ENCODE results near the gene FEV.

FEV gene

DNA sequence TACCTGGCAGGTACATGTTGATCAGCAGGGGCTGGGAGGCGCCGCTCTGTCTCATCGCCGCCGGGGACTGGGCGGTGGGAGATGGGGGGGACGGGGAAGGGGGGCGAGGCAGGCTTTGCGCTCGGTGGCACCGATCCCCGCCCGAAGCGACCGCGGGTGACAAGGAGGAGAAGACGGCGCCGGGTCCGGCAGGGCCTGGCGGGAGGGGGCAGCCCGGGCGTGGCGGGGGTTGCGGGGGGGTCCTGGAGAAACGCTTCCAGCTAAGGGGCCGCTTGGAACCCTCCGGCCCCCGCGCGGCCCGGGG is at the start of gene FEV:
Gene FEV (minus strand): TSS at position 164 of the 304 bp plus-strand sequence. CDS start 109 bp downstream, at position 55.
- no peak for DNase-seq

GRCh38 chr2:219032051-219032745 is 47.2 kb upstream of the FEV start:
- DNase-seq, result no peak

DNA sequence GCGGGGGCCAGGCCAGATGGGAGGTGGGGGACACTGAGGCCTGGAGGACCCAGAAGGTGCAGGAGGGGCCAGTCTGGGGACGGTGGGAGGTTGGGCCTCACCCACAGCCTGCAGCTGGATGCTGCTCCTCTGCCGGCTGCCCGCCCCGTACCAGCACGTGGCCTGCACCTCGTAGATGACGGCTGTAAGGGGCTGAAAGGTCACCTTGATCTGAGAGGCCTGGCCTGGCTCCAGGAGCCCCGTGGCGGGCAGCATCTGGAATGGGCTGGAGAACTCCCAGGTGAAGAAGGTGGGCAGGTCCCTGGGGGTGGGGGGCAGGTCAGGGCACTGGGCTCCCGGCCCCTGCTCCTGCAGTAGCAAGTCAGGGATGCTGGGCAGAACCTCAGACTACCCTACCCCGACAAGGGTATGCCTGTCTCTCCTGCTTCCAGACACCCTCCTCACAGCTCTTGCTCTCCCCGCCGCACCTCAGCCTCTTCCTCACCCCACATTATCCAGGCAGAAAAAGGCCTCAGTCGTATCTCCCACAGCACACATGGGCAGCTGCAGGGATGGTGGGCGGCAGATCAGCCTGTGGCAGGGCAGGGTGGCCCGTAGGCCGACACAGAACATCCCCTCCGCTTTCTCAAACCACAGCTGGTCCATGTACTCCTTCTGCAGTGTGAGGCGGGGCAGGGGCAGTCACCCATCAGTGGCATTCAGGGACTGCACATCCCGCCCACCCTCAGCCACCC is 46.2 kb upstream of the FEV start:
- DNase-seq, result no peak

DNA sequence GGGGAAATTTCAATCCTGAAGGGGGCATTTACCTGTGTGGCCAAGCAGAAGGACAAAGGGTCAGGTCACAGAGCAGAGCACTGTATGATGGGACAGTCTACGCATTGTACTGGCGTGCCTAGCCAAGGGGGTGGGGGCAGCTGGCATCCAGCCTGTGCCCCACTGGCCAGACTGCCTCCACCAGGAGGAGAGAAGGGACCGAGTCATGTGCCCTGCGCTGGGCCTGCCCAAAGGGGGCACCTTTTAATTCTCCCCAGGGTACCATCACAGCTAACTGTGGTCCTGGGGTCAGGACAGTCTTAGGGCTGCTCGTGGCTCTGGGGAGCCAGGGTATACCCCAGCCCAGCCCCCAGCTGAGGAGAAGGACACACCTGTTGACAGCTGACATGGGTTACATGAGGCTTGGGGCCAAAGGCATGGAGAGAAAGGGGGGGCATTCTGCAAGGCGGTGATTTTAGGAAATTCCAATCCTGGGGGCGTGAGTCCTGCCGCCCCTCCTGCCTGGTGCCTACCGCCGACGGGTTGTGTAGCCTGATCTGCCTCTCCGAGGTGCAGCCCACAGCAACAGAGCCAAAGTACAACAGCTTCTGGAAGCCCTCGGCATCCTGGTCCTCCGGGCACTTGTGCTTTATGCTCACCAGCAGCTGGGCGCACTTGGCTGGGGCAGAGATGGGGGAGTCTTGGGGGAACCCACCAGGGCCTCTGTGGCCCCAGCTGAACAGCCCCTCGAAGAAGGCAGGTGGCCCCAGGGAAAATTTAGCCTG is 45.4 kb upstream of the FEV start:
- no peak for DNase-seq

- DNase-seq, result peak; percentile 83
Measured at GRCh38 chr2:219029829-219030165, 44.8 kb upstream of the FEV start.

- no peak for DNase-seq
Measured at GRCh38 chr2:219028996-219029828, 44.2 kb upstream of the FEV start.

DNA sequence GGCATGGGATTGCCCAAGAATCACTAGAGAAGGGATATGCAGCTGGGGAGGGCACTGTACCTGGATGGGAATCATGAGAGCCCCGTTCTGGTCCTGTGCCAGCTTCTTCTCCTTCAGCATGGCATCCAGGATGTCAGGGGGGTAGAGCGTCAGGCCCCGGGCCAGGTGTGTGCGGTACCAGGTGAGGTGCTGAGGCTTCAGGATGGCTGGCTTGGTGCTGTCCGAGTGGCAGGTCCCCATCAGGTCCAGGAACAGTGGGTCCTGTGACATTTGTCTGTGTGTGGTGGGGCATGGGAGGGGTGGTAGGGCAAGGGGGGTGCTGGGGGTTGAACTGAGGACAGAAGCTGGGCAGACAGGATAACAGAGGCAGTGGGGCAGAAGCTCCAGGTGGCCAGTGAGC is 43.2 kb upstream of the FEV start:
- DNase-seq, result no peak

GRCh38 chr2:219027511-219028055 is 42.6 kb upstream of the FEV start:
- DNase-seq, result no peak

GRCh38 chr2:219026946-219027345 is 42.0 kb upstream of the FEV start:
- DNase-seq, result no peak

DNA sequence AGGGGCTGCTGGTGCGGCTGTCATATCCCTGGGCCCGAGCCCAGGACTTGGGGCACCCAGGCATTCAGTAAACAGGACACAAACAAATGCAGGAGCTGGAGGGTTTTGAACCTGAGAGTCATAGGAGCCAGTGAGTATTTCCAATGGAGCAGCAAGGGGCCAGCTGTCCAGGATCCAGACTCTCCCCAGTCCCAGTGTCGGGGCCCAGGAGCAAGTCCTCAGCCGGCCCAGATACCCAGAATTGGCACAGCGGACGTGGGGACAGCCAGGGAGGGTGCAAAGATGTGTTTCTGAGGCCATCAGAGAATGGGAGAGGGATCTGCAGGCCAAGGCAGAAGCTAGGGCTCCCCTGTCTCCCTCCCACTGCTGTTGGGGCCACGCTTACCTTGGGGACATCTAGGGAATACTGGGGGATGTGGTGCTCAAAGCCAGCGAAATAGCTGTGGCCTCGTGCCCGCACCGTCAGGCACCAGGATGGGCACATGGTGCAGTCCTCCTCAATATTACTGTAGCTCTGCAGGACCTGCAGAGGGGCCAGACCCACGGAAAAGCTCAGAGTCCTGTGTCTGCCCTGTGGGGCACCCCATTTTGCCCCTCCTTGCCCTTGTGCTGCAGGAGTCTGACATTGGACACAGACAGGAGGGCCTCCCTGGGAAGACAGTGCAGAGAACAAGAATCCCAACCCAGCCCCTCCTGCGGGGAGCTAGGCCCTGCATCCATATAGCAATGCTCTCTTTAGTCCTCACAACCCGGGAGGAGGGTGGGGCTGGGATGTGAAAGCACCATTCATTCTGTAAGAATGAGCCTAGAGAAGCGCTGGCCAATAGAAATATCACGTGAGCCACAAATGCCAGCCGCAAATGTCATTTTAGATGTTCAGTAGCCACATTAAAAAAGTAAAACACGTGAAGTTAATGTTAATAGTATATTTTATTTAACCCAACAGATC is 40.9 kb upstream of the FEV start:
- no peak for DNase-seq

DNA sequence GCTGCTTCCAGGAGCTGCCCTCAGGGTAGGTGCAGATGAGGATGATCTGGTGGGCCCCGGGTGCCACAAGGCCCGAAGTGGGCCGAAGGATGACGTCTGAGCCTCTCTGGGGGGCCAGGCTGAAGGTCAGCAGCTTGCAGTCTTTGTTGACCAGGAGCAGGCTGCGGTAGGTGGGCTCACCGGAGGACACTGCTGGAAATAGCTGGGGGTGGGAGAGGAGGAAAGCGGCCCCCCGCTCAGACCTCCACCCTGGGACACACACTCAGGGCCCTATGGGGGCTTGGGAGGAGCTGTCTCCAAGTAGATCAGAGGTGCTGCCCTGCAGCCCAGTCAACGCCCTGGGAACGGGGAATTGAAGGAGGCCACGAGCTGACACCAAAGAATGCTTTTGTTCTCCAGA is 39.1 kb upstream of the FEV start:
- DNase-seq, result no peak

- DNase-seq, result no peak
Measured at GRCh38 chr2:219023045-219023605, 38.1 kb upstream of the FEV start.

DNA sequence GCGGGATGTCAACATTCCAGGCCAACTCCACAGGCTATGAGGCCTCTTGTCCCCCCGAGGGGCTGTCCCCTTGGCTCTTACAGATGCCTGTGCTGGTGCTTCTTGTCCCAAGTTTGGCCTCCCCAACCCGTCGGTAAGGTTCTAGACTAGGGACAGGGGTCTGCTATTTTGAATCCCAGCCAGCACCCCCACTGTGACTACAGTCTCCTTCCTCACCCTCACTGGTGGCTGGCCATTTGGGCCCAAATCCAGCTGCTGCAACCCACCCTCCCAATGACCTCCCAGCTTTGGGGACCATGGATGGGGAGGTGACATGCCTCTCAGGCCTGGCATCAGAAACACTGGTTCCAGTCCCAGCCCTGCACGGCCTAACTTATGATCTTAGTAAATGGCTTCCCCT is 37.6 kb upstream of the FEV start:
- DNase-seq, result no peak

DNA sequence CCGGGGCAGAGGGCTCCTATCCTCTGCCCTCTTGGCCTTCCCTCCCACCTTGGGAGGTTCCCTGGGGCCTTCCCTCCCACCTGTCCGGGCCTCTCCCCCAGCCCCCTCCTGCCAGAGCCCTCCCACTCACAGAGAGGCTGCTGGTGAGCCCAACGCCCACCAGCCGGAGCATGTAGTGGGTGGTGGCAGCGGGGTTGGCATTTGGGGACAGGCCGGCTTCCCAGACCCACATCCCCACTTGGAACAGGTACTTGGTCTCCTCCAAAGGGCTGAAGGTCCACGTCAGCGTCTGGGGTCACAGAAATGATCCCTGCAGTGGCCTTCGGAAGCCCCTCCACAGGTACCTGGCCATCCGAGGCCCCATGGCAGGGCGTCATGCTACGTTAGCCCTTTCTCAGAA is 37.1 kb upstream of the FEV start:
- DNase-seq, result no peak

DNA sequence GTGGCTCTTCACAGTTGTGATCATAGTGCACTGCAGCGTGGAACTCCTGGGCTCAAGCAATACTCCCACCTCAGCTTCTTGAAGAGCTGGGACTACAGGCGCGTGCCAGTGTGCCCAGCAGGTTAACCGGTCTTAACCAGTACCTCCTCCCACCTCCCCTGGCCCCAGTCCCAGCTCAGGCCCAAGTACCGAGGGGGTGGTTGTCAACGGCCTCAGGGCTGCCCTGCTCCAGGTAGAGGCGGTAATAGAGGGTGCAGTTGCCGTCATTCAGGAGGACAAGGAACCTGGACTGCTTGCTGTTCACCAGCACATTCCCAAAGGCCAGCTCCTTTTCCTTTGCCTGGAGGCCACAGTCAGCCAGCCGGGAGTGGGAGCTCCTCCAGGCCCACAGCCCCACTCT is 36.6 kb upstream of the FEV start:
- no peak for DNase-seq

DNA sequence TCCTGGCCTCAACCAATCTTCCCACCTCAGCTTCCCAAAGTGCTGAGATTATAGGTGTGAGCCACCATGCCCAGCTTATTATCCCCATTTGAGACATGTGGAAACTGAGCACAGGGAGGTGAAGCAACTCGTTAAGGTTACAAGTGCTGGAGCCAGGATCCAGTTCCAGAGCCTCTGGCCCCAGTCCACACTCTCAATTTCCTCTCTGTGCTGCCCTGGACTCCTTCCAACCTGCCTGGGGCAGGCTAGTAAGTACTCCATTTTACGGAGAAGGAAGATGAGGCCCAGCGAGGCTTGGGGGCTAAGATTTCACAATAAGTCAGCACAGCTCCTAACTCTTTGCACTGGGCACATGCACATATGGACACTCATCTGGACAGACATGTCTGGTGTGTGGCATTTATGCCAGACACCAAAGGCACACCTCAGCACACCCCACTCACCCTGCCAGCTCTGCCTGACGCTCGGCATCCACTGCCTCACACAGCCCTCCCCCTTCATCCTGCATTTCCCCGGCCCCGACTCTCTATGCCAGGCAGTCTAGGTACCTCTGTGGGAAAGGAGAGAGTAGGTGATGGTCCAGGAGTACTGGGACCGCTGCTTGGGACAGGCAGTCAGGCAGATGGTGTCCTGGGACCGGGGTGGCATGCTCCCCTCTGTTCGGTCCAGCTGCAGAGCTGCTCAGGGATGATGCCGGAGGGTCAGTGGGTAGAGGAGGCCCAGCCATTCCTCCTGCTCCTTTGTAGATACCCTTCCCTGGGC is 35.8 kb upstream of the FEV start:
- DNase-seq, result no peak

GRCh38 chr2:219019436-219019835 is 34.5 kb upstream of the FEV start:
- DNase-seq, result no peak

DNA sequence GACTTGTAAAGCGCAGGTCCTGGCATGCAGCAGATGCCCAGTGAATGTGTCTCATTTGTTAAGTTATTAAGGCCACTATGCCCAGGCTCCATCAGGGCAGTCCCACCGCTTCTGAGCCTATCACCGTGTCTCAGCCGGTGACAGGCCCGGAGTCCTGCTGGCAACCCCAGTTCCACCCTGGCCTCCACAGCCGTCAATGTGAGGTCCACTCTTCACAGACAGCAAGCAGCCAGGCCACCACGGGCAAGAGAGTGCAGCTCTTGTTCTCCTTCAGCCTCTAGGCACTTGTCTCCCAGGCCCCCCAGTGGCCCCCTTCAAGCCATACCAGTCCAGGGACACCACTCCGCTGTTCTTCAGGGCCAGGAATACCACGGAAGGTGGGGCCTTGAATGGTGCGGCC is 33.7 kb upstream of the FEV start:
- no peak for DNase-seq

- DNase-seq, result no peak
Measured at GRCh38 chr2:219018286-219018685, 33.3 kb upstream of the FEV start.

GRCh38 chr2:219017201-219017931 is 32.4 kb upstream of the FEV start:
- DNase-seq, result peak; percentile 81

All from femur (tissue), 1 donor.